Right lobe of liver (tissue), 6 donors: ENCODE data around the gene PAXX. TPM values are rescaled to one million over a fixed set of nuclear protein-coding genes. Genes with fewer than 3 reads are reported as not detected.

ENCODE experiments used
- ATAC-seq, 4 donors: fragments of 200-7000 bp; cut with Tn5 transposase; one replicate each; pipeline ENCODE4 v1.9.1; 2020; ENCODE audit warnings: mild to moderate bottlenecking in 4 of 4, moderate library complexity in 4 of 4
- DNase-seq, 3 donors: peaks; one replicate each; pipeline ENCODE4 v3.0.0-alpha.2; 2020
- H3K27ac ChIP-seq, 3 donors: fragments of 200-600 bp; one replicate each; pipeline ENCODE4 v1.8.0; 2022
- H3K27me3 ChIP-seq, 2 donors: fragments of 200-600 bp; one replicate each; pipeline ENCODE4 v1.8.0; 2022
- H3K36me3 ChIP-seq, 4 donors: fragments of 200-600 bp; sonication (generic) in 1 of 4; one replicate each; pipeline versions ENCODE4 v1.5.1 to v1.8.0; 2017 to 2022; ENCODE audit warnings: control low read depth in 1 of 4
- H3K4me1 ChIP-seq, 4 donors: fragments of 200-600 bp; sonication (generic) in 1 of 4; one replicate each; pipeline versions ENCODE4 v1.5.1 to v1.8.0; 2017 to 2022; ENCODE audit warnings: control low read depth in 1 of 4
- H3K4me3 ChIP-seq, 3 donors: fragments of 200-600 bp; one replicate each; pipeline ENCODE4 v1.8.0; 2022
- H3K9me3 ChIP-seq, 4 donors: fragments of 200-600 bp; sonication (generic) in 1 of 4; one replicate each; pipeline versions ENCODE4 v1.5.1 to v1.8.0; 2017 to 2022; ENCODE audit warnings: control low read depth in 1 of 4
- POLR2A ChIP-seq: fragments of 450-650 bp; IDR thresholded peaks from one replicate; pipeline ENCODE4 v1.6.1; 2017; ENCODE audit warnings: antibody characterized with exemption, mild to moderate bottlenecking
- WGBS: methylation state at CpG from one replicate; pipeline ENCODE4 v1.1.6; 2018; ENCODE audit warnings: low coverage, low lambda C conversion rate; ENCODE audit not compliant: insufficient coverage; ENCODE audit errors: missing lambda C conversion rate; 5-methylcytosine and 5-hydroxymethylcytosine counted together
- intact Hi-C, 2 donors: fragments of 100-400 bp; cut with DNase I; formaldehyde crosslinking; loops; one replicate each; pipeline versions ENCODE4 v1.11.2 to v1.14.1; 2022
- total RNA-seq, 6 experiments: library from RNA; depleted of rRNA in 2 of 6; stranded (reverse); fragments of >200 nt in 2 of 6; fragmentation: NEBNext Ultra II Directional in 3 of 6; extraction: Animal tissue kit (Norgen Biotek cat#: 25700) in 3 of 6; gene quantifications; one replicate each; pipeline versions ENCODE4 v1.1.0 to v1.2.4, GENCODE V29; 2016 to 2023
- TF ChIP-seq, protein P1 (sequence below), 4 donors: fragments of 200-600 bp in 3 of 4; fragments of 450-650 bp in 1 of 4; IDR thresholded peaks; one replicate each; pipeline versions ENCODE4 v1.5.1 to v1.8.0; 2016 to 2022; ENCODE audit warnings: antibody characterized with exemption in 4 of 4, mild to moderate bottlenecking in 2 of 4
- donor health status: DM: no; HTN: yes; CAD: no.
- donor health status: DM: no; HTN: no; CAD: no.
- donor health status: DM: no; HTN: no; CAD: no.
- donor health status: DM: no; HTN: yes; CAD: no.
- donor health status: DM: no; HTN: yes; CAD: no.

PAXX gene
- total RNA-seq, 6 experiments from 2014 or later: 13.8 to 34.5 (median 23.3) TPM

- DNase-seq: no peak
- no peak for ATAC-seq
- Histone ChIP-seq H3K36me3 (peaks cover 0 to 17% (median 1%) of the 10 kb centered on the region in 4 donors), H3K27me3 (no peaks in the 10 kb centered on the region), H3K4me3 (no peak overlapping the region), H3K4me1 (no peaks in the 10 kb centered on the region), H3K9me3 (no peaks in the 10 kb centered on the region), H3K27ac (no peak overlapping the region)
- intact Hi-C loops: no loop called here
- TF ChIP-seq, protein P1, sequence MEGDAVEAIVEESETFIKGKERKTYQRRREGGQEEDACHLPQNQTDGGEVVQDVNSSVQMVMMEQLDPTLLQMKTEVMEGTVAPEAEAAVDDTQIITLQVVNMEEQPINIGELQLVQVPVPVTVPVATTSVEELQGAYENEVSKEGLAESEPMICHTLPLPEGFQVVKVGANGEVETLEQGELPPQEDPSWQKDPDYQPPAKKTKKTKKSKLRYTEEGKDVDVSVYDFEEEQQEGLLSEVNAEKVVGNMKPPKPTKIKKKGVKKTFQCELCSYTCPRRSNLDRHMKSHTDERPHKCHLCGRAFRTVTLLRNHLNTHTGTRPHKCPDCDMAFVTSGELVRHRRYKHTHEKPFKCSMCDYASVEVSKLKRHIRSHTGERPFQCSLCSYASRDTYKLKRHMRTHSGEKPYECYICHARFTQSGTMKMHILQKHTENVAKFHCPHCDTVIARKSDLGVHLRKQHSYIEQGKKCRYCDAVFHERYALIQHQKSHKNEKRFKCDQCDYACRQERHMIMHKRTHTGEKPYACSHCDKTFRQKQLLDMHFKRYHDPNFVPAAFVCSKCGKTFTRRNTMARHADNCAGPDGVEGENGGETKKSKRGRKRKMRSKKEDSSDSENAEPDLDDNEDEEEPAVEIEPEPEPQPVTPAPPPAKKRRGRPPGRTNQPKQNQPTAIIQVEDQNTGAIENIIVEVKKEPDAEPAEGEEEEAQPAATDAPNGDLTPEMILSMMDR (IDR thresholded peaks at IDR 0.05): no peak
- no peak for TF ChIP-seq POLR2A
- 93% methylated on average over 6 of the region's 28 CpGs for WGBS
Observed at GRCh38 chr9:137017071-137017470, 24.8 kb downstream of the PAXX start.

- H3K27me3 ChIP-seq: no peaks in the 10 kb centered on the region
- DNase-seq (no peak), ATAC-seq (no peak)
- H3K4me1 ChIP-seq: peaks cover 0 to 8% (median 4%) of the 10 kb centered on the region in 4 donors
- WGBS: 88% methylated on average over 8 of the region's 45 CpGs
- TF ChIP-seq POLR2A: no peak
- TF ChIP-seq, protein P1 (IDR thresholded peaks at IDR 0.05): no peak
- intact Hi-C loops: no loop called here
- H3K9me3 ChIP-seq: no peaks in the 10 kb centered on the region
- no peak overlapping the region for H3K4me3 ChIP-seq
- peaks cover 0 to 17% (median 1%) of the 10 kb centered on the region in 4 donors for H3K36me3 ChIP-seq
- no peak overlapping the region for H3K27ac ChIP-seq
Observed at GRCh38 chr9:137017791-137018497, 25.7 kb downstream of the PAXX start.

- Histone ChIP-seq H3K4me3 (no peak overlapping the region), H3K4me1 (peaks cover 0 to 18% (median 9%) of the 10 kb centered on the region in 4 donors), H3K36me3 (peaks cover 0 to 17% (median 1%) of the 10 kb centered on the region in 4 donors), H3K27me3 (no peaks in the 10 kb centered on the region), H3K27ac (no peak overlapping the region), H3K9me3 (no peaks in the 10 kb centered on the region)
- WGBS: 100% methylated on average over 1 of the region's 36 CpGs
- intact Hi-C loops: no loop called here
- ATAC-seq: no peak
- no peak for TF ChIP-seq POLR2A
- TF ChIP-seq, protein P1 (IDR thresholded peaks at IDR 0.05): no peak
- DNase-seq: no peak
Observed at GRCh38 chr9:137018761-137019559, 26.7 kb downstream of the PAXX start.

GRCh38 chr9:137019891-137020683, 27.9 kb downstream of the PAXX start:
- H3K4me1 ChIP-seq: peaks cover 0 to 24% (median 10%) of the 10 kb centered on the region in 4 donors
- no peak overlapping the region for H3K27ac ChIP-seq
- H3K9me3 ChIP-seq: no peaks in the 10 kb centered on the region
- 92% methylated on average over 13 of the region's 34 CpGs for WGBS
- TF ChIP-seq, protein P1 (IDR thresholded peaks at IDR 0.05): no peak
- no peak for TF ChIP-seq POLR2A
- ATAC-seq (no peak), DNase-seq (no peak)
- intact Hi-C loops: no loop called here
- no peaks in the 10 kb centered on the region for H3K27me3 ChIP-seq
- peaks cover 0 to 15% (median 1%) of the 10 kb centered on the region in 4 donors for H3K36me3 ChIP-seq
- H3K4me3 ChIP-seq: no peak overlapping the region
